ENCODE measurements around the gene INPP4A.

- TF ChIP-seq CTCF (IDR thresholded peaks at IDR 0.05) = no peak
- TF ChIP-seq POLR2AphosphoS5 (IDR thresholded peaks at IDR 0.05) = no peak
- TF ChIP-seq POLR2A (IDR thresholded peaks at IDR 0.05) = no peak
Measured at GRCh38 chr2:98395977-98396376, 48.7 kb upstream of the INPP4A start.

Measured in sigmoid colon (tissue), 4 donors.